ENCODE measurements around the gene MOGAT2. TPM values are rescaled to one million over a fixed set of nuclear protein-coding genes. Genes with fewer than 3 reads are reported as not detected.

MOGAT2 gene
- not detected in 5 replicates for total RNA-seq (2022; extraction: Qiagen RNA extraction; ENCODE audit: low read depth)

GRCh38 chr11:75717608-75718418 lies at the start of gene MOGAT2:
Gene MOGAT2, plus strand, starts transcription at chr11:75717838. Its CDS starts 51 bp downstream, at chr11:75717889.

GRCh38 chr11:75668451-75669297 lies 49.0 kb upstream of the MOGAT2 start, which contains the start of gene MAP6:
Gene MAP6, minus strand, starts transcription at chr11:75669038. Its CDS starts 669 bp downstream, at chr11:75668369.

GRCh38 chr11:75768112-75768908 lies 50.7 kb downstream of the MOGAT2 start, which contains the start of gene DGAT2:
Gene DGAT2, plus strand, starts transcription at chr11:75768778. Its CDS starts 214 bp downstream, at chr11:75768992.

Other genes with a start within 250 kb of the MOGAT2 start
- 8.1 to 13.4 TPM (median 11.2 TPM) in 5 replicates for gene GDPD5, start 191.9 kb upstream of the MOGAT2 start, total RNA-seq (2022; extraction: Qiagen RNA extraction; ENCODE audit: low read depth)
- gene SERPINH1, start 155.6 kb upstream of the MOGAT2 start, total RNA-seq (2022; extraction: Qiagen RNA extraction; ENCODE audit: low read depth) = 72.0 to 121 TPM (median 107 TPM) in 5 replicates
- 1.5 to 1.7 TPM (median 1.7 TPM) in 5 replicates for gene MAP6, start 48.8 kb upstream of the MOGAT2 start, total RNA-seq (2022; extraction: Qiagen RNA extraction; ENCODE audit: low read depth)
- gene DGAT2, start 50.9 kb downstream of the MOGAT2 start, total RNA-seq (2022; extraction: Qiagen RNA extraction; ENCODE audit: low read depth) = 2.0 to 2.7 TPM (median 2.0 TPM) in 5 replicates
- gene UVRAG, start 97.4 kb downstream of the MOGAT2 start, total RNA-seq (2022; extraction: Qiagen RNA extraction; ENCODE audit: low read depth) = 9.2 to 11.6 TPM (median 10.1 TPM) in 5 replicates

All from A549 treated with CpdA at 1 μM for 4 hours (cell line).